ENCODE results near the gene PLXDC2. TPM values are rescaled to one million over a fixed set of nuclear protein-coding genes. Genes with fewer than 3 reads are reported as not detected.
A peak's percentile ranks its signal among the peaks of the same experiment; 100 is the strongest.

PLXDC2 gene
- total and polyA plus RNA-seq, 2 donors, result 25.9 to 72.7 TPM

DNA sequence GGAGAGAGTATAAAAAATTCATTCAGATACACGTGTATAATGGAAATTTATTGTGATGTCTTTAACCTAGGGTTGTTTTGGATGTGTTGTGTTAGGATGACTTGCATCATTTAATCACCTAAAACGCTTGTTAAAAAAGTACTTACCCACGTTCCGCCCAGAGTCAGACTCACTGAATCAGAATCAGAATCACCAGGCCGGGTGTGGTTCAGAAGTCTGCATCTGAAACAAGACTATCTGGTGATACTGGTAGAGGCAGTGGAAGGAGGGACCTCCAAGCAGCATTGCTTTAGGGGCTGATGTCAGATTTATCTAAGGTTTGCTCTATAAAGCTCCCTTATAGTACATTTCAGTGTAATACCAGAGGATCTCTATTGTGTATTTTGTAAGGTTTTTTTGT is 20.5 kb upstream of the PLXDC2 start:
- WGBS, result 92% methylated on average over 5 of the region's 5 CpGs
- DNase-seq (ENCODE audit: extremely low spot score), result no peak
- H3K27ac ChIP-seq (ENCODE audit: low read depth), result no peak overlapping the region
- H3K4me3 ChIP-seq (ENCODE audit: low read depth, low read length), result no peak overlapping the region
- no peaks in the 10 kb centered on the region for H3K36me3 ChIP-seq (ENCODE audit: insufficient read depth)
- no peaks in the 10 kb centered on the region for H3K4me1 ChIP-seq (ENCODE audit: insufficient read depth)

DNA sequence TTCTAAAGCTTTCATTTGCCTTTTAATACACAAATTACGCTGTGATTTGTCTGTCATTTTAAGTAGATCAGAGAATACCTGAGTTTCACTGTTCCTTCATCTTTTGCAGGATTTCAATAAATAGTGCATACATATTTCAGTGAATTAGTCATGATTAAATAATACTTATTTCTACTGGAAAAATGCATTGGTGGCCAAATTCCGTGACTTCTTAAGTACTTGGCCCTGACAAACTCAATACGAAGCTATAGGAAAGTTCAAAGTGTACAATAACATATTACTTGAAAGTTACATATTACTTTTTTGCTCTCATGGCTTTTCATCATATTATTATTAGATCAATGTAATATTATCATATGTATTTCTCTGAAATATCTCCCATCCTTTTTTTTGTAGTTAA is 16.1 kb upstream of the PLXDC2 start:
- WGBS, result 87% methylated on average over 3 of the region's 3 CpGs
- no peak for DNase-seq (ENCODE audit: extremely low spot score)
- no peak overlapping the region for H3K27ac ChIP-seq (ENCODE audit: low read depth)
- H3K4me3 ChIP-seq (ENCODE audit: low read depth, low read length), result no peak overlapping the region
- no peaks in the 10 kb centered on the region for H3K4me1 ChIP-seq (ENCODE audit: insufficient read depth)
- H3K36me3 ChIP-seq (ENCODE audit: insufficient read depth), result no peaks in the 10 kb centered on the region

DNA sequence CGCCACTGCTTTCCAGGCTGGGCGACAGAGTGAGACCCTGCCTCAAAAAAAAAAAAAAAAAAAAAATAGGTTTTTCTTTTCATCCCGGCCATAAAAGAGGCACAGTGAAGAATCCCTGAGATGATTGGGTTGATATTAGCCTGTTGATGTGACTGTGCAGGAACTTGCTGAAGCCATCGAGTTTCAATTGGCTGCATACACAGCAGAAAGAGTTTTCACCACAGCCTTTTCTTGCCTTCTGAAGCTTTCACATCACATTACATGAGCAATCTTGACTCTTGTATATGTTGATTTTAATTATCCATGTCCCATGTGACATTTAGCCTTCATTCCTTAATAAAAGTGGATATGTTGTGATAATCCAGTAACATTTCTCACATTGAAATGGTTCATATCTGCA is 14.9 kb upstream of the PLXDC2 start:
- H3K4me3 ChIP-seq (ENCODE audit: low read depth, low read length), result no peak overlapping the region
- WGBS, result 81% methylated on average over 4 of the region's 4 CpGs

DNA sequence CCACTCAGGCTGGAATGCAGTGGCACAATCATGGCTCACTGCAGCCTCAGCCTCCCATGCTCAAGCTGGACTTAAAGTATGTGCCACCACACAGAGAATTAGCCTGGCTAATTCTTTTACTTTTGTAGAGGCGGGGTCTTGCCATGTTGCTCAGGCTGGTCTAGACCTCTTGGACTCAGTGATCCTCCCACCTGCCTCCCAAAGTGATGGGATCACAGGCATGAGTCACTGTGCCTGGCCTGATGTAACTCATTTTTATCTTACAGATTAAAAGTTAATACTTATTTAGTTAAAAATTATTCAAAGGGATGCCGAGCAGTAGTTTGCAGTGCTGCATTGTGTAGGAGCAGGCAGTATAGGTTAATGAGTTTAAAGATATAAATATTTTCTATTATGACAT is 12.6 kb upstream of the PLXDC2 start:
- DNase-seq (ENCODE audit: extremely low spot score), result no peak
- Histone ChIP-seq H3K4me3 (ENCODE audit: low read depth, low read length) (no peak overlapping the region), H3K4me1 (ENCODE audit: insufficient read depth) (no peaks in the 10 kb centered on the region), H3K27ac (ENCODE audit: low read depth) (no peak overlapping the region), H3K36me3 (ENCODE audit: insufficient read depth) (no peaks in the 10 kb centered on the region)
- WGBS, result 88% methylated on average over 2 of the region's 2 CpGs

More for the DNA sequence above, 14.9 kb upstream of the PLXDC2 start:
- H3K27ac ChIP-seq (ENCODE audit: low read depth), result no peak overlapping the region
- H3K36me3 ChIP-seq (ENCODE audit: insufficient read depth), result no peaks in the 10 kb centered on the region
- no peaks in the 10 kb centered on the region for H3K4me1 ChIP-seq (ENCODE audit: insufficient read depth)
- no peak for DNase-seq (ENCODE audit: extremely low spot score)

DNA sequence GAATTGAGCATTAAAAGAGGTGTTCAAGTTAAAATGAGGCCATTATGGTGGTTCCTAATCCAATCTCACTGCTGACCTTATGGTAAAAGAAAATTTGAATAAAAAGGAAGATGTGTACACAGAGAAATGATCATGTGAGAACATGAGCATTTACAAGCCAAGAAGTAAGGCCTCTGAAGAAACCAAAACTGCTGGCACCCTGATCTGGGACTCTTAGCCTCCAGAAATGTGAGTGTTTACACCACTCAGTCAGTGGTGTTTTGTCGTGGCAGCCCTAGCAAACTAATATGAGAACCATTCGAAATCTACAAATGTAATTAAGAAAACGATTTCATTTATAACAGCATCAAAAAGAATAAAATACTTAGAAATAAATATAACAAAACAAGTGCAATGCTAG is 6.8 kb upstream of the PLXDC2 start:
- 92% methylated on average over 3 of the region's 3 CpGs for WGBS
- Histone ChIP-seq H3K36me3 (ENCODE audit: insufficient read depth) (no peaks in the 10 kb centered on the region), H3K27ac (ENCODE audit: low read depth) (no peak overlapping the region), H3K4me1 (ENCODE audit: insufficient read depth) (no peaks in the 10 kb centered on the region), H3K4me3 (ENCODE audit: low read depth, low read length) (no peak overlapping the region)
- no peak for DNase-seq (ENCODE audit: extremely low spot score)

DNA sequence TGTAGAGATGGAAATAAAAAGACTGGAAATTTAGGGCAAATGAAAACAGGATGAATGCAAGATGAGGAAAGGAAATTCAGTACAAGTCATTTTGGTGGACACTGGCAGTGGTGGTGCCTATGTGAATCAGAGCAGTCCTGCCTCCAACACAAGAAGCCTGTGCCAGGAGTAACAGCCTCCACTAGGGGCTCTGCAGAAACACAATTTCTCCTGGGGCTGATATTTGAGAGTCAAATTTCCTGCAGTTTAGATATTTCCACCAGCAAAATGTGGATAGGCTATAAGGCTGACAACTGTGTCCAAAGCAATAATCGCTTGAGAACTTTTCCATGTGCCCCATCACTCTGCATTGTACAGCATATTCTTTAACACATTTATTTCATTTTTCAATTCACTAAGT is 4.7 kb upstream of the PLXDC2 start:
- H3K4me1 ChIP-seq (ENCODE audit: insufficient read depth), result no peaks in the 10 kb centered on the region
- H3K27ac ChIP-seq (ENCODE audit: low read depth), result no peak overlapping the region
- H3K36me3 ChIP-seq (ENCODE audit: insufficient read depth), result no peaks in the 10 kb centered on the region
- 67% methylated on average over 1 of the region's 1 CpG for WGBS
- H3K4me3 ChIP-seq (ENCODE audit: low read depth, low read length), result no peak overlapping the region
- no peak for DNase-seq (ENCODE audit: extremely low spot score)

DNA sequence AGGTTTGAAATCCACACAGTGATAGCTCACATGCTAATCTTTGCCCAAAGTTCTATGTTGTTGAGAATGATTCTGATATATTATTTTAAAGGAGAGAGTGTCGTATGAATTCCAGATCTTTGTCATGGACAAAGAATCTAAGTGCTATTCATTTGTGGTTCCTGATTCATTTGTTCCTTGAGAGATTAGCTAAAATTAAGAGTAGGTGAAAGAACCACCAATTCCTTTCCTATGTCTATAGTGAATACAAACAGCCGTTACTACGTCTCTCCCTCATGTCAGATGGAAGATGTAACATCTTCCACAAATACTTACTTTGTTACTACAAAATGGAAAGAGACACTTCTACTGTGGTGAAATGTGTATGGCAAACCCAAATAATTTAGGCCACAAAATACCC is 3.3 kb upstream of the PLXDC2 start:
- 86% methylated on average over 3 of the region's 3 CpGs for WGBS

DNA sequence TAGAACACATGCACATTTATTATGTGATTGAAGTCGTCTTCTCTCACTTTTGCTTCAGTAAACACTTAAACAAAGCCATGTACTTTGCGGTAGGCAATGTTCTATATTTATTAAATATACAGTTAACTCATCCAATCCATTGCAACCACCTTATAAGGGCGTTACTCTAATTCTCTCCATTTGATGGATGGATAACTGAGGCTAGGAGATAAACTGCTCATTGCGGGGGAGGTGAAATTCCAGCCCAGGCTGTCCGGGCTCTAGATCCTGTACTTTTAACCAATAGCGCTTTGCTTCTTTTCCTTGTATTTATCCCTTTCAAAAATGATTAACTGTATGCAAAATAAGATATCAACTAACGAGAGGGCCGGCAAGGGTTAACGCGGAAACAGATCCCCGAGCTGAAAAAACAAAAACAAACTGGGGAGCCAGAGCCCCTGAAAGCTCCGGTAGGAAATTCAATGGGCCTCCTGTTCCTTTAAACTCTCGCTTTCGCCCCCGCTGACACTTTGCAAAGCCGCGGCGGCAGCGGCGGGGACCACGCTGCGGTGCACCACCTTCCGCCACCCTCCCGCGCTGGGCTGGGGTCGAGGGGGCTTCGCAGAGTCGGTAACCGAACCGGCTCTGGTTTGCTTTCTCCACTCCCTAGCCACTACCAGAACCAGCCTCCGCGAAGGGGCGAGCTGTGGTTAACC is 1.0 kb upstream of the PLXDC2 start:
- no peaks in the 10 kb centered on the region for H3K4me1 ChIP-seq (ENCODE audit: insufficient read depth)
- 2% methylated on average over 33 of the region's 33 CpGs for WGBS
- H3K4me3 ChIP-seq (ENCODE audit: low read depth, low read length), result peak overlapping the region; percentile 79
- H3K27ac ChIP-seq (ENCODE audit: low read depth), result peak overlapping the region; percentile 81
- no peak for DNase-seq (ENCODE audit: extremely low spot score)
- H3K36me3 ChIP-seq (ENCODE audit: insufficient read depth), result no peaks in the 10 kb centered on the region

More for the DNA sequence above, 3.3 kb upstream of the PLXDC2 start:
- Histone ChIP-seq H3K36me3 (ENCODE audit: insufficient read depth) (no peaks in the 10 kb centered on the region), H3K4me3 (ENCODE audit: low read depth, low read length) (no peak overlapping the region), H3K27ac (ENCODE audit: low read depth) (no peak overlapping the region), H3K4me1 (ENCODE audit: insufficient read depth) (no peaks in the 10 kb centered on the region)
- no peak for DNase-seq (ENCODE audit: extremely low spot score)

DNA sequence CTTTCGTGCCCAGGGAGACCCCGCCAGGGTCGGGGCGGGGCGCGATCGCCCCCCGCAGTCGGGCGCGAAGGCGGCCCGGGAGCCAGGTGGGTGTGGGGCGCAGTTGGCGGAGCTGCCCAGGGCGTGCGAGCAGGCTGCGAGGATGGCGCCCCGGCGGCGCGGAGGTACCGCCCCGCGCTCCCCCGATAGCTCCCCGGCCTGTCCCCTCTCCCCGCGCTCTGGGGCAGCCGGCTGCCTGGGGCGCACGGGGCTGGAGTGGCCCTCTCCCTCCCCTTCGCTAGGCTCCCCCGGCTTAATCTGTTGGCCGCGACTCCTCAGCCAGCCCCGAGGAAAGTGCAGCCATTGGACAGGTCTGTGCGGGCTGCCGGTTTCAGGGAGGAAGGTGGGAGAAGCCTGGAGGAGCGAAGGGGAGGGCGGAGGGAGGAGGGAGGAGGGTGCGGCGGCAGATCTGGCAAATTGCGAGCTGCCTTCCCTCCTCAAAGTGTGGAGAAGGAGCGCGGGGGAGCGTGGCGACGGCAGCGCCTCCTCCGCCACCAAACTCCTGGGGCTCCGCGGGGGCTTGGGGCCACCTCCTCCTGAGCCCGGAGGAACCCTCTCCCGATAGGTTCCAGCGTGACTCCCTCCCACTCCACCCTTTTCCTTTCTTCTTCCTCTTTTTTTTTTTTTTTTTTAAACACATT is 361 bp upstream of the PLXDC2 start:
- H3K4me3 ChIP-seq (ENCODE audit: low read depth, low read length), result peak overlapping the region; percentile 79
- DNase-seq (ENCODE audit: extremely low spot score), result no peak
- peak overlapping the region; percentile 81 for H3K27ac ChIP-seq (ENCODE audit: low read depth)
- no peaks in the 10 kb centered on the region for H3K4me1 ChIP-seq (ENCODE audit: insufficient read depth)
- H3K36me3 ChIP-seq (ENCODE audit: insufficient read depth), result no peaks in the 10 kb centered on the region
- WGBS, result under 1% methylated on average over 57 of the region's 57 CpGs

DNA sequence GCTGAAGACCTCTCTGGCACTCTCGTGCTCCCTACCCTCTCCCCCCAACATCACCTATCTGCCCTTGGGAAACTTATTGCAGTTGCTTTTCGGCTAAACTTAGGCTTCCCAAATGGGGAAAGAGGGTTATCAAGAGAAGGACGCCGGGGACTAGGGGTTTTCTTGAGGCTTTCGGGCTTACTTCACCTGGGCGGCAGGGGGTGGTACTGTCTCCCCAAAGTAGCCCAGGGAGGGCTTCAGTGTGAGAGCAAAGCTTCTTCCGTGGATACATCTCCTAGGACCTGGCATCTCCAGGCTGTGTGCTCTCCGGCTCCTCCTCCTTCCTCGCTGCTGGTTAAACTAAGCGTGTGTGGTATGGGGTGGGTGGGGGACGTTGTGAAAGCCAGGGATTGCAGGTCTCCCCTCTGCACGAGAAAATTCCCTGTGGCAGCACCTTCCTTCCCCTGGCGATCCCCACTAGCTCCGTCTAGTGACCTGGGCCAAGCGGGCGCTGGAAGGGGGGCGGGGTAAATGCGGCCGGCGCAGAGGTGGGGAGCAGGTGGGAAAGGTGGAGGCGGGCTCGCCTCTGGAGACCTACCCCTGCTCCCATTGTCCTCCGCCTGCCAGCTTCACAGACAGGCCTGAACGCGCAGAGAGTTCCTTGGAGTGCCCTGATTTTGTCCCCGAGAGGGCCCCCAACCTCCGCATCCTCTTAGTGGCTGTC is 1.1 kb downstream of the PLXDC2 start:
- WGBS, result under 1% methylated on average over 27 of the region's 27 CpGs
- Histone ChIP-seq H3K36me3 (ENCODE audit: insufficient read depth) (no peaks in the 10 kb centered on the region), H3K4me3 (ENCODE audit: low read depth, low read length) (peak overlapping the region; percentile 79), H3K4me1 (ENCODE audit: insufficient read depth) (no peaks in the 10 kb centered on the region), H3K27ac (ENCODE audit: low read depth) (peak overlapping the region; percentile 39)
- DNase-seq (ENCODE audit: extremely low spot score), result no peak

DNA sequence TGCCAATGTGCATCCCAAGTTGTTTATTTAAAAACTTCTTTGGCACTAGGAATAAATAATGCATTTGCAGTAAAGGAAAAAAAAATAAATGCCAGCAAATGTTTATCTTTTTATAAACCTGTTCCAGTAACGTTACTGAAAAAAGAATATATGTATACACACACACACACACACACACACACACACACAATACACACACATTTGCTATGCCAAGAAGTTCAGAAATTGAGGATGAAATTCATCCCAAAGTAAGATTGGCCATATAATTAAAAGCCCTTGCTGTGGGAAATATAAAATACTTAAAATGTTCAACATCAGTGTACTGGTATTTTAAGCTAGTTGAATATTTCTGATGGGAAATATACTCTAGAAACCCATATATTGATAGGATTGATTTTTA is 2.6 kb downstream of the PLXDC2 start:
- H3K4me3 ChIP-seq (ENCODE audit: low read depth, low read length), result no peak overlapping the region
- no peaks in the 10 kb centered on the region for H3K36me3 ChIP-seq (ENCODE audit: insufficient read depth)
- WGBS, result 9% methylated on average over 1 of the region's 1 CpG
- H3K27ac ChIP-seq (ENCODE audit: low read depth), result no peak overlapping the region
- no peaks in the 10 kb centered on the region for H3K4me1 ChIP-seq (ENCODE audit: insufficient read depth)
- DNase-seq (ENCODE audit: extremely low spot score), result no peak

DNA sequence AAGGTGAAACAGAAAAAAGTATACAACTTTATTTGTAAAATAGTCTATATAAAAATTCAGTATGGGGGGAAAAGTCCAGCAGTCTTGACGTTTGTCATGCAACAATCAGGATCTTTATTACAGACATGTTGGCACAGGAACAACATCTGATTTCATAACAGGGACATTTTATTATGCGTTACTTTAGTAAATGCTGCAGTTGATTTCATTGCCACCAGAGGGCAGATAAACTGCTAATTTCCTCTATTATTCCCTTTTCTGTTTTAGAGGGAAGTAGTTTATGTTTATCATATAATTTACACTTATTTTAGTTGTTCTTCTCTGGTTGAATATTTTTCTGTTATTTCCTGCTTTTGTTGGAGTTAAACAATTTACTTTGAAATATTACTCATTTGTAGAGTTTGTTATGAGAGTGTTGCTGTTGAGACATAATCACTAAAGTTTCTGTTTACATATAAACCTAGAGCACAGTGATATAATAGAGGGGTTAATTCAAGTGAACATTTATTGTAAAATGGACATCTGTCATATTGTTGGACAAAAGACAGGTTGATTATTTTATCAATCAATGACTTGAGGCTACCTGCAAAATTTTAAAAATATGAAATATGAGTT is 3.3 kb downstream of the PLXDC2 start:
- no peak for DNase-seq (ENCODE audit: extremely low spot score)
- Histone ChIP-seq H3K4me1 (ENCODE audit: insufficient read depth) (no peaks in the 10 kb centered on the region), H3K4me3 (ENCODE audit: low read depth, low read length) (no peak overlapping the region), H3K27ac (ENCODE audit: low read depth) (no peak overlapping the region), H3K36me3 (ENCODE audit: insufficient read depth) (no peaks in the 10 kb centered on the region)
- under 1% methylated on average over 2 of the region's 2 CpGs for WGBS

DNA sequence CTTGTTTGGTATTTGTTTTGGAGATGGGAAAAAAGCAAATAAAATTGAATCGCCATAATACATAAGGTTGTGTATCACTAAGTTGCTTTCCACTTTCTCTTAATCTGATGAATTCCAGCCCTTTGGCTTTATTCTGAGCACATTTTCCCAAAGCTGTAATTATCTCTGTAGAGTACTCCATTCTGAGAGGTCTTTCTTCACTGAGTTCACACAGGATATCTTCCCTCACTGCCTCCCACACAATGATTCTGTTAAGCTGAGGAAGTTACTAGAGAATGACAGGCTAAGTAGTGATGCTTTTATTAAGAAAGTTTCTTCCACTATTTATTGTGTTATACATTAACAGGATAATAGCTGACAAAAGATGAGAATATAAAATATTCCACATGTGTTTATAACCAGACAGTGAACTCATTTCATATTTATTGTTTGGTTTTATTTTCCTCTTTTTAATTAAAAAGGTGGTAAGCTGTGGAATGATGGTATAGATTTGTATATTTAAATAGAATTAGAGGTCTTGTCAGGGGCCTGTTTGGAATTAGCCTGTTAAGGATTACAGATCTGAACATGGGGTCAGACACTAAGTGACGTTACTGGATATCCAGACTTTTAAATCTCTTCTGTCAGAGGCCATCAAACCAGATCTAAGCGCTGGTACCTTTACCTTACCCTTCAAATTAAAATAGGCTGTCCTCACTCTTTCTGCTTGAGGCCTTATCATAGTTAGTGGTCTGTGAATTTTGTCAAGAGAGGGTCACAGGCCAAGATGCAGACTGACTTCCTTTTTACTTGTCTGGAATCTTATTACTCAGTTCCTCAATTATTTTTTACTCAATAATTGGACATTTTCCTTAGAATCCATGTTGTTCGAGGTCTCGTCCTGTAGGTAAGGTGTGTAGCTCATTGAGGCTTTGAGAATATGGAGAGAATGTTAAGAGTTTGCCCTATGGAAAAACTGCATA is 8.4 kb downstream of the PLXDC2 start:
- no peaks in the 10 kb centered on the region for H3K4me1 ChIP-seq (ENCODE audit: insufficient read depth)
- 77% methylated on average over 5 of the region's 5 CpGs for WGBS
- DNase-seq (ENCODE audit: extremely low spot score), result no peak
- no peak overlapping the region for H3K27ac ChIP-seq (ENCODE audit: low read depth)
- no peak overlapping the region for H3K4me3 ChIP-seq (ENCODE audit: low read depth, low read length)
- H3K36me3 ChIP-seq (ENCODE audit: insufficient read depth), result no peaks in the 10 kb centered on the region

All from urinary bladder (tissue), 4 donors.